Ishikawa (cell line): ENCODE results near the gene MIX23.

Experiments used
- CEBPB ChIP-seq: IDR thresholded peaks from 2 replicates; pipeline ENCODE4 v1.6.1; 2012
- CREB1 ChIP-seq: IDR thresholded peaks from 2 replicates; pipeline ENCODE4 v1.6.1; 2012; ENCODE audit warnings: low read depth
- EGR1 ChIP-seq: IDR thresholded peaks from 2 replicates; pipeline ENCODE4 v1.6.1; 2012
- EP300 ChIP-seq: IDR thresholded peaks from 2 replicates; pipeline ENCODE4 v1.6.1; 2012; ENCODE audit warnings: borderline replicate concordance
- FOXM1 ChIP-seq: IDR thresholded peaks from 2 replicates; pipeline ENCODE4 v1.6.1; 2012; ENCODE audit warnings: low read depth, borderline replicate concordance
- NFIC ChIP-seq: IDR thresholded peaks from 2 replicates; pipeline ENCODE4 v1.6.1; 2012
- RAD21 ChIP-seq: IDR thresholded peaks from 2 replicates; pipeline ENCODE4 v1.6.1; 2012; ENCODE audit warnings: low read depth
- TAF1 ChIP-seq: IDR thresholded peaks from 2 replicates; pipeline ENCODE4 v1.6.1; 2012; ENCODE audit warnings: low read depth, mild to moderate bottlenecking
- TCF12 ChIP-seq: IDR thresholded peaks from 2 replicates; pipeline ENCODE4 v1.6.1; 2012; ENCODE audit warnings: low read depth
- TEAD4 ChIP-seq: IDR thresholded peaks from 2 replicates; pipeline ENCODE4 v1.6.1; 2012
- YY1 ChIP-seq: IDR thresholded peaks from 2 replicates; pipeline ENCODE4 v1.6.1; 2012; ENCODE audit warnings: low read depth
- ZBTB7A ChIP-seq: IDR thresholded peaks from 2 replicates; pipeline ENCODE4 v1.6.1; 2012; ENCODE audit warnings: low read depth
- TF ChIP-seq, protein P1 (sequence below): IDR thresholded peaks from 2 replicates; pipeline ENCODE4 v1.6.1; 2012
- TF ChIP-seq, protein P2 (sequence below): IDR thresholded peaks from 2 replicates; pipeline ENCODE4 v1.6.1; 2012; ENCODE audit warnings: low read depth, mild to moderate bottlenecking
- TF ChIP-seq, protein P3 (sequence below): IDR thresholded peaks from 2 replicates; pipeline ENCODE4 v1.6.1; 2012

Gene MIX23

DNA sequence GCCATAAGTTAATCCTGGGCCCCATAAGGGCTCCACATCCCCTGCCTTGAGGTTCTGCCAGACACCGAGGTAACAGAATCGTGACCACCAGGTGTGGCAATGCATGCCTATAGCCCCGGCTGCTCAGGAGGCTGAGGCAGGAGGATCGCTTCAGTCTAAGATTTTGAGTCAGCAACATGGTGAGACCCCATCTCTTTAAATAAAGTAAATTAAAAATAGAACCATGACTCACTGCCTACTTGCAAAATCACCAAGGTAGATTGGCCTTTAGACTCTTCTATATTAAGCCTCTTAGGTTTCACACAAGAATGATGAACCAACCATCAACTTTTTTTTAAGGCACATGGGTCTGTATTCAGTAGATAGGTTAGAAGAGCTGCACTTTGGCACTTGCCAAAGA is 23.2 kb upstream of the MIX23 start:
- TF ChIP-seq CEBPB (no peak), ZBTB7A (no peak), TCF12 (no peak), TAF1 (no peak), FOXM1 (no peak), RAD21 (no peak), CREB1 (no peak), TEAD4 (no peak), NFIC (no peak), YY1 (no peak), EP300 (no peak), EGR1 (no peak)
- TF ChIP-seq, protein P1, sequence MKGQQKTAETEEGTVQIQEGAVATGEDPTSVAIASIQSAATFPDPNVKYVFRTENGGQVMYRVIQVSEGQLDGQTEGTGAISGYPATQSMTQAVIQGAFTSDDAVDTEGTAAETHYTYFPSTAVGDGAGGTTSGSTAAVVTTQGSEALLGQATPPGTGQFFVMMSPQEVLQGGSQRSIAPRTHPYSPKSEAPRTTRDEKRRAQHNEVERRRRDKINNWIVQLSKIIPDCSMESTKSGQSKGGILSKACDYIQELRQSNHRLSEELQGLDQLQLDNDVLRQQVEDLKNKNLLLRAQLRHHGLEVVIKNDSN = no peak
- TF ChIP-seq, protein P2, sequence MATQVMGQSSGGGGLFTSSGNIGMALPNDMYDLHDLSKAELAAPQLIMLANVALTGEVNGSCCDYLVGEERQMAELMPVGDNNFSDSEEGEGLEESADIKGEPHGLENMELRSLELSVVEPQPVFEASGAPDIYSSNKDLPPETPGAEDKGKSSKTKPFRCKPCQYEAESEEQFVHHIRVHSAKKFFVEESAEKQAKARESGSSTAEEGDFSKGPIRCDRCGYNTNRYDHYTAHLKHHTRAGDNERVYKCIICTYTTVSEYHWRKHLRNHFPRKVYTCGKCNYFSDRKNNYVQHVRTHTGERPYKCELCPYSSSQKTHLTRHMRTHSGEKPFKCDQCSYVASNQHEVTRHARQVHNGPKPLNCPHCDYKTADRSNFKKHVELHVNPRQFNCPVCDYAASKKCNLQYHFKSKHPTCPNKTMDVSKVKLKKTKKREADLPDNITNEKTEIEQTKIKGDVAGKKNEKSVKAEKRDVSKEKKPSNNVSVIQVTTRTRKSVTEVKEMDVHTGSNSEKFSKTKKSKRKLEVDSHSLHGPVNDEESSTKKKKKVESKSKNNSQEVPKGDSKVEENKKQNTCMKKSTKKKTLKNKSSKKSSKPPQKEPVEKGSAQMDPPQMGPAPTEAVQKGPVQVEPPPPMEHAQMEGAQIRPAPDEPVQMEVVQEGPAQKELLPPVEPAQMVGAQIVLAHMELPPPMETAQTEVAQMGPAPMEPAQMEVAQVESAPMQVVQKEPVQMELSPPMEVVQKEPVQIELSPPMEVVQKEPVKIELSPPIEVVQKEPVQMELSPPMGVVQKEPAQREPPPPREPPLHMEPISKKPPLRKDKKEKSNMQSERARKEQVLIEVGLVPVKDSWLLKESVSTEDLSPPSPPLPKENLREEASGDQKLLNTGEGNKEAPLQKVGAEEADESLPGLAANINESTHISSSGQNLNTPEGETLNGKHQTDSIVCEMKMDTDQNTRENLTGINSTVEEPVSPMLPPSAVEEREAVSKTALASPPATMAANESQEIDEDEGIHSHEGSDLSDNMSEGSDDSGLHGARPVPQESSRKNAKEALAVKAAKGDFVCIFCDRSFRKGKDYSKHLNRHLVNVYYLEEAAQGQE = no peak
- TF ChIP-seq, protein P3, sequence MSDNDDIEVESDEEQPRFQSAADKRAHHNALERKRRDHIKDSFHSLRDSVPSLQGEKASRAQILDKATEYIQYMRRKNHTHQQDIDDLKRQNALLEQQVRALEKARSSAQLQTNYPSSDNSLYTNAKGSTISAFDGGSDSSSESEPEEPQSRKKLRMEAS = no peak

DNA sequence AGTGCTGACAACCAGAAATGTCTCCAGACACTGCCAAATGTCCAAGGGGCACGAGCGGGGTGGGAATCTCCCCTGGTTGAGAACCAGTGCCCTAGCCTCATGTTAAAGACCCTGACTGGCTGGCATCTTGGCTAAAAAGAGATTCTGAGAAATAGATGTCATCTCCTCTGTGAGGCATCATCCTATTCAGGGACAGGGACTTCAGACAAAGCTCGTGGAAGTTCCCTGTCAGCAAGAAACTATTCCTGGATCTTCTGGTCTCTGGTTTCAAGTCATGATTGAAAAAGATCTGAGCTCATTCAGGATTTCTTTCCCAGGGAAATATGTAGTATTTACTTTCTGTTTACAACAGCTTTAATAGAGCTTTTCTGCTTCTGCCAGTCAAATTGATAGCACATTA is 22.0 kb upstream of the MIX23 start:
- no peak for TF ChIP-seq EGR1
- TF ChIP-seq, protein P3 = no peak
- TF ChIP-seq CEBPB = no peak
- no peak for TF ChIP-seq CREB1
- TF ChIP-seq RAD21 = no peak
- TF ChIP-seq, protein P2 = no peak
- TF ChIP-seq TCF12 = no peak
- TF ChIP-seq, protein P1 = no peak
- TF ChIP-seq TEAD4 = no peak
- no peak for TF ChIP-seq ZBTB7A
- no peak for TF ChIP-seq NFIC
- no peak for TF ChIP-seq YY1
- TF ChIP-seq EP300 = no peak
- no peak for TF ChIP-seq TAF1

DNA sequence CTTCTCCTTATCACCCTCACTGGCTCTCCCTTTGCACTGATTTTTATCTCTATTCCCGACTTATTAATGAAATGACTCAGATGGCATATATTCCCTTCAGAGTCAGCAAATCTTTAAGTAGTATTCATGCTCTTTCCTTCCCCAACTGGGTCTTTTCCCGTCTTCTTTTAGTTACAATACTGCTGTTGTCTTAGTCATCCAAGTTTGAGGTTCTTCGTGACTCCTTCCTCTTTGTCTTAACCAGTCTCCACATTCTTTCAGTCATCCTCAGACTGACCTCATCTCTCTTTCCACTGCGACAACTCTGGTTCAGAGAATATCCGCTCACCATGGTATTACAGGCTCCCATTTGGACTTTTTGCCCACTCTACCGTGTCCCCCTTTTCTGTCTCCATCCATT is 20.5 kb upstream of the MIX23 start:
- TF ChIP-seq YY1 = no peak
- no peak for TF ChIP-seq RAD21
- TF ChIP-seq TCF12 = no peak
- no peak for TF ChIP-seq ZBTB7A
- no peak for TF ChIP-seq CEBPB
- TF ChIP-seq, protein P3 = no peak
- no peak for TF ChIP-seq CREB1
- TF ChIP-seq, protein P2 = no peak
- no peak for TF ChIP-seq TEAD4

DNA sequence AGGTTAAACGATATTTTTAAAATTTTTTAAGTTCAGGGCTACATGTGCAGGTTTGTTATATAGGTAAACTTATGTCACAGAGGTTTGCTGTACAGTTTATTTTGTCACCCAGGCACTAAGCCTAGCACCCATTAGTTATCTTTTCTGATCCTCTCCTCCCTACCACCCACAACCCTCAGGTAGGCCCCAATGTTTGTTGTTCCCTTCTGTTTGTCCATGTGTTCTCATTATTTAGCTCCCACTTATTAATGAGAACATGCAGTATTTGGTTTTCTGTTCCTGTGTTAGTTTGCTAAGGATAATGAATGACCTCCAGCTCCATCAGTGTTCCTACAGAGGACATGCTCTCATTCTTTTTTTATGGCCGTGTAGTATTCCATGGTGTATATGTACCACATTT is 15.9 kb upstream of the MIX23 start:
- no peak for TF ChIP-seq CREB1
- TF ChIP-seq, protein P3 = no peak
- TF ChIP-seq CEBPB = no peak
- TF ChIP-seq FOXM1 = no peak
- TF ChIP-seq EP300 = no peak
- TF ChIP-seq TEAD4 = no peak
- no peak for TF ChIP-seq TAF1
- no peak for TF ChIP-seq ZBTB7A
- no peak for TF ChIP-seq EGR1
